Keratinocyte (primary cell): ENCODE measurements around the gene PLEKHA1. TPM values are rescaled to one million over a fixed set of nuclear protein-coding genes. Genes with fewer than 3 reads are reported as not detected.

Experiments used
- DNase-seq: peaks from one replicate; pipeline ENCODE4 v3.0.0-alpha.2; 2011; ENCODE audit warnings: low read depth, missing footprints, low spot score
- FAIRE-seq: peaks from 2 replicates; lab custom pipeline; 2011; peaks lifted over from hg19 to GRCh38; lab: Jason Lieb, UNC
- H2AFZ ChIP-seq: 2 replicates; pipeline ENCODE4 v1.6.0; 2012; ENCODE audit warnings: low read length, control low read depth, inconsistent platforms; ENCODE audit not compliant: control insufficient read depth
- H3K27ac ChIP-seq: 2 replicates; pipeline ENCODE4 v1.5.1; 2011; ENCODE audit warnings: low read length; ENCODE audit not compliant: control insufficient read depth, insufficient read depth
- H3K27me3 ChIP-seq: 3 replicates; pipeline ENCODE4 v1.6.0; 2011; ENCODE audit warnings: low read length; ENCODE audit not compliant: control insufficient read depth, insufficient read depth; ENCODE audit errors: extremely low read depth
- H3K36me3 ChIP-seq, 2 experiments: 2 replicates in 1 of 2; 3 replicates in 1 of 2; pipeline ENCODE4 v1.5.1; 2011; ENCODE audit warnings: low read length in 2 of 2, mild to moderate bottlenecking in 1 of 2; ENCODE audit not compliant: control insufficient read depth in 2 of 2, insufficient read depth in 2 of 2; ENCODE audit errors: extremely low read depth in 1 of 2
- H3K4me1 ChIP-seq: 3 replicates; pipeline ENCODE4 v1.5.1; 2011; ENCODE audit warnings: low read length; ENCODE audit not compliant: control insufficient read depth, insufficient read depth; ENCODE audit errors: extremely low read depth
- H3K4me2 ChIP-seq: 3 replicates; pipeline ENCODE4 v1.6.0; 2011; ENCODE audit warnings: low read depth, low read length; ENCODE audit not compliant: control insufficient read depth, insufficient read depth; ENCODE audit errors: extremely low read depth
- H3K4me3 ChIP-seq, 3 experiments: fragments of 200-600 bp in 1 of 3; sonication (generic) in 1 of 3; 2 replicates in 2 of 3; 3 replicates in 1 of 3; pipeline ENCODE4 v1.5.1; 2011 to 2016; ENCODE audit warnings: low read length in 3 of 3, mild to moderate bottlenecking in 3 of 3, control low read depth in 2 of 3, inconsistent platforms in 1 of 3, low read depth in 1 of 3, mixed read lengths in 1 of 3, mixed run types in 1 of 3, moderate library complexity in 1 of 3; ENCODE audit not compliant: control insufficient read depth in 2 of 3, insufficient read depth in 2 of 3; ENCODE audit errors: extremely low read depth in 1 of 3
- H3K79me2 ChIP-seq: 2 replicates; pipeline ENCODE4 v1.6.0; 2012; ENCODE audit warnings: low read length; ENCODE audit not compliant: control insufficient read depth, insufficient read depth
- H3K9ac ChIP-seq: 3 replicates; pipeline ENCODE4 v1.6.0; 2011; ENCODE audit warnings: low read length; ENCODE audit not compliant: control insufficient read depth, insufficient read depth; ENCODE audit errors: extremely low read depth
- H3K9me1 ChIP-seq: 3 replicates; pipeline ENCODE4 v1.6.0; 2011; ENCODE audit warnings: low read length; ENCODE audit not compliant: control insufficient read depth, insufficient read depth; ENCODE audit errors: extremely low read depth
- H3K9me3 ChIP-seq: 2 replicates; pipeline ENCODE4 v1.5.1; 2012; ENCODE audit warnings: low read depth, low read length; ENCODE audit not compliant: control insufficient read depth
- H4K20me1 ChIP-seq: 3 replicates; pipeline ENCODE4 v1.6.0; 2011; ENCODE audit warnings: low read length; ENCODE audit not compliant: control insufficient read depth, insufficient read depth; ENCODE audit errors: extremely low read depth
- CTCF ChIP-seq, 3 experiments: IDR thresholded peaks in 1 of 3; conservative IDR thresholded peaks in 1 of 3; optimal IDR thresholded peaks in 1 of 3; 2 replicates in 2 of 3; 3 replicates in 1 of 3; pipeline versions ENCODE3 to v1.5.1; 2011; ENCODE audit warnings: low read length in 3 of 3, mild to moderate bottlenecking in 3 of 3, moderate library complexity in 2 of 3, control low read depth in 1 of 3, inconsistent platforms in 1 of 3; ENCODE audit not compliant: insufficient read depth in 2 of 3; ENCODE audit errors: extremely low read depth in 1 of 3
- EZH2 ChIP-seq: IDR thresholded peaks from one replicate; pipeline ENCODE4 v1.6.1; 2012; ENCODE audit warnings: inconsistent platforms, mild to moderate bottlenecking, low read length, moderate library complexity
- dilution Hi-C: fragments of 300-500 bp; cut with MboI; formaldehyde crosslinking; loops from one replicate; pipeline ENCODE4 v1.7.0; 2020; ENCODE audit warnings: low sequenced_read_pairs; ENCODE audit not compliant: extremely low pct_ligation_motif_present
- polyA plus RNA-seq, 5 experiments: library from polyadenylated mRNA; depleted of rRNA in 3 of 5; stranded (reverse) in 3 of 5; stranded (forward) in 1 of 5; unstranded in 1 of 5; fragments of >200 nt; gene quantifications; 1 replicate in 1 of 5; 2 replicates in 3 of 5; 3 replicates in 1 of 5; pipeline versions ENCODE4 v1.2.1 to v1.2.3, GENCODE V29; 2011 to 2012; ENCODE audit warnings: missing spikeins in 2 of 5, low read depth in 1 of 5, low replicate concordance in 1 of 5

Gene PLEKHA1
- polyA plus RNA-seq, 1 donor (not counting 4 experiments of a cell fraction or from before 2014, with no cell fraction given), result 66.7 TPM

- DNase-seq, result no peak
- peaks cover 30% of the 10 kb centered on the region for H3K79me2 ChIP-seq
- H2AFZ ChIP-seq, result no peak overlapping the region
- H3K9me1 ChIP-seq, result no peaks in the 10 kb centered on the region
- no peaks in the 10 kb centered on the region for H3K27me3 ChIP-seq
- FAIRE-seq, result no peak
- no peak overlapping the region for H3K4me2 ChIP-seq
- dilution Hi-C loops, result no loop called here
- H3K36me3 ChIP-seq, result peaks cover 0 to 4% of the 10 kb centered on the region in 2 experiments
- no peak for TF ChIP-seq CTCF (optimal IDR thresholded peaks at IDR 0.05 in 1 of 3, IDR thresholded peaks at IDR 0.05 in 1 of 3, conservative IDR thresholded peaks at IDR 0.05 in 1 of 3; ENCODE audit: extremely low read depth in 1 of 3, insufficient read depth in 2 of 3, low read length in 3 of 3)
- no peak for TF ChIP-seq EZH2
- peaks cover 2% of the 10 kb centered on the region for H4K20me1 ChIP-seq
- no peak overlapping the region for H3K4me3 ChIP-seq
- H3K9me3 ChIP-seq, result no peaks in the 10 kb centered on the region
- peaks cover 17% of the 10 kb centered on the region for H3K4me1 ChIP-seq
- H3K27ac ChIP-seq, result no peak overlapping the region
- no peak overlapping the region for H3K9ac ChIP-seq
Measured at GRCh38 chr10:122459561-122460273, 85.2 kb downstream of the PLEKHA1 start.

GRCh38 chr10:122460891-122461293, 86.4 kb downstream of the PLEKHA1 start:
- FAIRE-seq, result no peak
- Histone ChIP-seq H3K27ac (no peak overlapping the region), H3K9ac (peak overlapping the region; percentile 54), H3K9me3 (no peaks in the 10 kb centered on the region), H4K20me1 (peaks cover 2% of the 10 kb centered on the region), H3K36me3 (peaks cover 0 to 9% of the 10 kb centered on the region in 2 experiments), H3K79me2 (peaks cover 42% of the 10 kb centered on the region), H2AFZ (peak overlapping the region; percentile 33), H3K27me3 (no peaks in the 10 kb centered on the region), H3K4me2 (peak overlapping the region; percentile 73), H3K4me1 (peaks cover 25% of the 10 kb centered on the region), H3K4me3 (peak overlapping the region; percentile 39 to 57 (median 49)), H3K9me1 (no peaks in the 10 kb centered on the region)
- dilution Hi-C loops, result no loop called here
- DNase-seq, result no peak
- TF ChIP-seq CTCF (optimal IDR thresholded peaks at IDR 0.05 in 1 of 3, IDR thresholded peaks at IDR 0.05 in 1 of 3, conservative IDR thresholded peaks at IDR 0.05 in 1 of 3; ENCODE audit: extremely low read depth in 1 of 3, insufficient read depth in 2 of 3, low read length in 3 of 3) (no peak), EZH2 (no peak)
